GM12891 (cell line): ENCODE measurements around the gene SCAPER.
A peak's percentile ranks its signal among the peaks of the same experiment; 100 is the strongest.

Source experiments
- DNase-seq: peaks from one replicate; pipeline ENCODE4 v3.0.0; 2011; ENCODE audit warnings: low spot score; ENCODE audit not compliant: insufficient read length
- FAIRE-seq: peaks from 2 replicates; lab custom pipeline; 2011; peaks lifted over from hg19 to GRCh38; lab: Jason Lieb, UNC
- PAX5 ChIP-seq: IDR thresholded peaks from 2 replicates; pipeline ENCODE4 v1.6.1; 2011; ENCODE audit warnings: low read length, moderate library complexity, mild to moderate bottlenecking; ENCODE audit not compliant: insufficient read depth, severe bottlenecking
- POLR2A ChIP-seq: IDR thresholded peaks from 2 replicates; pipeline ENCODE4 v1.6.1; 2011; ENCODE audit warnings: low read depth, low read length, control low read depth
- POLR2AphosphoS5 ChIP-seq: IDR thresholded peaks from 2 replicates; pipeline ENCODE4 v1.6.1; 2011; ENCODE audit warnings: low read depth, low read length, control low read depth
- POU2F2 ChIP-seq: IDR thresholded peaks from 2 replicates; pipeline ENCODE4 v1.6.1; 2011; ENCODE audit warnings: low read depth, mild to moderate bottlenecking, control low read depth, low read length, moderate library complexity
- SPI1 ChIP-seq: IDR thresholded peaks from 2 replicates; pipeline ENCODE4 v1.6.1; 2011; ENCODE audit warnings: low read depth, low read length, control low read depth
- TAF1 ChIP-seq: IDR thresholded peaks from 2 replicates; pipeline ENCODE4 v1.6.1; 2011; ENCODE audit warnings: low read depth, low read length, control low read depth

SCAPER gene

GRCh38 chr15:76575274-76575673 lies 329.9 kb downstream of the SCAPER start:
- TF ChIP-seq POLR2A (no peak), PAX5 (peak; percentile 91), POLR2AphosphoS5 (no peak), TAF1 (no peak), SPI1 (peak; percentile 99), POU2F2 (peak; percentile 72; the same call in 1 of the 2 replicates)
- no peak for FAIRE-seq
- DNase-seq = peak; percentile 14

GRCh38 chr15:76572983-76573314 lies 332.2 kb downstream of the SCAPER start:
- FAIRE-seq = no peak
- no peak for DNase-seq
- no peak for TF ChIP-seq TAF1
- no peak for TF ChIP-seq POLR2A
- TF ChIP-seq POU2F2 = no peak
- no peak for TF ChIP-seq PAX5
- TF ChIP-seq POLR2AphosphoS5 = no peak
- no peak for TF ChIP-seq SPI1

GRCh38 chr15:76566276-76566675 lies 338.9 kb downstream of the SCAPER start:
- DNase-seq (no peak), FAIRE-seq (no peak)
- TF ChIP-seq POLR2AphosphoS5 (no peak), POLR2A (no peak), SPI1 (no peak), POU2F2 (no peak), PAX5 (no peak), TAF1 (no peak)

- no peak for TF ChIP-seq POLR2A
- no peak for TF ChIP-seq PAX5
- no peak for TF ChIP-seq SPI1
- no peak for TF ChIP-seq POLR2AphosphoS5
- no peak for TF ChIP-seq POU2F2
- no peak for TF ChIP-seq TAF1
- FAIRE-seq (peak; percentile 55), DNase-seq (no peak)
These were observed 339.8 kb downstream of the SCAPER start for GRCh38 chr15:76565366-76565765.

GRCh38 chr15:76555247-76555646 lies 349.9 kb downstream of the SCAPER start:
- DNase-seq (no peak), FAIRE-seq (no peak)
- TF ChIP-seq TAF1 (no peak), POLR2AphosphoS5 (no peak), POLR2A (no peak), POU2F2 (no peak), SPI1 (no peak), PAX5 (no peak)

GRCh38 chr15:76553564-76553963 lies 351.6 kb downstream of the SCAPER start:
- DNase-seq (no peak), FAIRE-seq (no peak)
- TF ChIP-seq PAX5 (no peak), POU2F2 (no peak)

- peak; percentile 40 for FAIRE-seq
- TF ChIP-seq POLR2A (no peak), TAF1 (no peak), POLR2AphosphoS5 (no peak), POU2F2 (no peak), PAX5 (no peak), SPI1 (no peak)
- no peak for DNase-seq
These were observed 352.0 kb downstream of the SCAPER start for GRCh38 chr15:76553102-76553501.

GRCh38 chr15:76546805-76547204 lies 358.3 kb downstream of the SCAPER start:
- DNase-seq (no peak), FAIRE-seq (no peak)
- TF ChIP-seq SPI1 = no peak
- no peak for TF ChIP-seq POLR2A

GRCh38 chr15:76533995-76534394 lies 371.1 kb downstream of the SCAPER start:
- DNase-seq (no peak), FAIRE-seq (no peak)
- TF ChIP-seq POLR2A (no peak), POU2F2 (no peak)

- TF ChIP-seq PAX5 = no peak
- no peak for TF ChIP-seq POLR2AphosphoS5
- no peak for TF ChIP-seq TAF1
- TF ChIP-seq SPI1 = no peak
- no peak for TF ChIP-seq POU2F2
- TF ChIP-seq POLR2A = no peak
- DNase-seq (no peak), FAIRE-seq (no peak)
These were observed 371.9 kb downstream of the SCAPER start for GRCh38 chr15:76533060-76533820.
